Panc1 (cell line): ENCODE data around the gene CCDC85C. TPM values are rescaled to one million over a fixed set of nuclear protein-coding genes. Genes with fewer than 3 reads are reported as not detected.

Experiments used
- ATAC-seq: fragments of 200-7000 bp; cut with Tn5 transposase; 2 replicates; pipeline ENCODE4 v1.9.1; 2020; ENCODE audit warnings: mild to moderate bottlenecking, moderate library complexity
- BruUV-seq: library from RNA; stranded (reverse); fragments of 400-500 nt; replicated peaks from 2 replicates; lab custom pipeline; 2021; lab: Mats Ljungman, UMichigan
- CTCF ChIA-PET: fragments of 300-600 bp; sonication (Branson Sonifier 250); formaldehyde crosslinking; loops from one replicate; lab custom pipeline; 2022; ENCODE audit warnings: antibody characterized with exemption; lab: Charles Lee
- POLR2A ChIA-PET: fragments of 300-600 bp; sonication (Branson Sonifier 250); formaldehyde crosslinking; loops from one replicate; lab custom pipeline; 2022; ENCODE audit warnings: antibody characterized with exemption; lab: Charles Lee
- DNase-seq: peaks from one replicate; pipeline ENCODE4 v3.0.0-alpha.2; 2010; ENCODE audit warnings: low read depth, low spot score
- H3K27ac ChIP-seq: 2 replicates; pipeline ENCODE4 v1.5.1; 2011; ENCODE audit warnings: mild to moderate bottlenecking, low read length, inconsistent platforms
- H3K27me3 ChIP-seq: fragments of 200-500 bp; sonication (Bioruptor generic); 2 replicates; pipeline ENCODE4 v1.6.0; 2014; ENCODE audit warnings: low read length, inconsistent platforms; ENCODE audit not compliant: control insufficient read depth, insufficient read depth
- H3K36me3 ChIP-seq: fragments of 200-500 bp; sonication (Bioruptor generic); 2 replicates; pipeline ENCODE4 v1.5.1; 2014; ENCODE audit warnings: inconsistent platforms, mild to moderate bottlenecking, low read length, moderate library complexity; ENCODE audit not compliant: control insufficient read depth, insufficient read depth
- H3K4me1 ChIP-seq: 2 replicates; pipeline ENCODE4 v1.5.1; 2011; ENCODE audit warnings: inconsistent platforms, mild to moderate bottlenecking, low read length, moderate library complexity; ENCODE audit not compliant: control insufficient read depth, insufficient read depth
- H3K4me3 ChIP-seq, 2 experiments: 2 replicates each; pipeline ENCODE4 v1.5.1; 2011 to 2012; ENCODE audit warnings: low read depth in 2 of 2, low read length in 2 of 2, mild to moderate bottlenecking in 2 of 2, inconsistent platforms in 1 of 2, moderate library complexity in 1 of 2
- H3K9me3 ChIP-seq: fragments of 200-500 bp; sonication (Bioruptor generic); 2 replicates; pipeline ENCODE4 v1.5.1; 2014; ENCODE audit warnings: low read depth, mild to moderate bottlenecking, inconsistent platforms, low read length, moderate library complexity; ENCODE audit not compliant: control insufficient read depth, insufficient read depth
- CTCF ChIP-seq: fragments of 450-650 bp; IDR thresholded peaks from 2 replicates; pipeline ENCODE4 v1.5.1; 2017; ENCODE audit warnings: mild to moderate bottlenecking
- POLR2AphosphoS5 ChIP-seq: IDR thresholded peaks from 2 replicates; pipeline ENCODE4 v1.6.1; 2012; ENCODE audit warnings: mild to moderate bottlenecking, low read depth, low read length, moderate library complexity
- REST ChIP-seq, 2 experiments: IDR thresholded peaks; 2 replicates each; pipeline ENCODE4 v1.6.1; 2011 to 2012; ENCODE audit warnings: low read depth in 2 of 2, control low read depth in 1 of 2, low read length in 1 of 2, mild to moderate bottlenecking in 1 of 2, moderate library complexity in 1 of 2; ENCODE audit not compliant: insufficient read depth in 1 of 2
- SIN3A ChIP-seq: IDR thresholded peaks from 2 replicates; pipeline ENCODE4 v1.6.1; 2012; ENCODE audit warnings: low read depth, mild to moderate bottlenecking, low read length, moderate library complexity, borderline replicate concordance; ENCODE audit not compliant: insufficient read depth
- TCF7L2 ChIP-seq: IDR thresholded peaks from 2 replicates; pipeline ENCODE4 v1.6.1; 2011; ENCODE audit warnings: mild to moderate bottlenecking, low read depth, low read length, inconsistent platforms
- in situ Hi-C: cut with HindIII; loops from 2 replicates; pipeline ENCODE4 v1.10.0; 2016; ENCODE audit warnings: low sequenced_read_pairs, low pct_unique_long_range_greater_than_20kb
- intact Hi-C: fragments of 100-400 bp; cut with micrococcal nuclease; formaldehyde crosslinking; loops from one replicate; pipeline ENCODE4 v1.10.0; 2022; ENCODE audit not compliant: unreplicated experiment
- total RNA-seq: library from RNA; stranded (reverse); gene quantifications from one replicate; pipeline ENCODE4 v1.2.1, GENCODE V29; 2021; ENCODE audit not compliant: unreplicated experiment

The CCDC85C gene
- total RNA-seq, 1 experiment from 2014 or later: 96.6 TPM

- ChIA-PET CTCF (interaction anchor here (1.1 kb wide), 1 partner anchor 11 kb away, joined by 5 read pairs; no protein-coding TSS in a partner anchor), POLR2A (no interaction called here)
- H3K4me3 ChIP-seq: no peak overlapping the region
- no peaks in the 10 kb centered on the region for H3K36me3 ChIP-seq
- intact Hi-C loops: no loop called here
- no TSS peak for BruUV-seq
- in situ Hi-C loops: no loop called here
- no peaks in the 10 kb centered on the region for H3K9me3 ChIP-seq
- TF ChIP-seq POLR2AphosphoS5 (no peak), SIN3A (no peak), TCF7L2 (no peak), REST (IDR thresholded peaks at IDR 0.05; ENCODE audit: insufficient read depth in 1 of 2, low read depth in 2 of 2, low read length in 1 of 2) (no peak), CTCF (no peak)
- no peaks in the 10 kb centered on the region for H3K27me3 ChIP-seq
- DNase-seq (no peak), ATAC-seq (no peak)
- H3K4me1 ChIP-seq: peaks cover 6% of the 10 kb centered on the region
- H3K27ac ChIP-seq: no peak overlapping the region
Measured at GRCh38 chr14:99512571-99513182, 91.3 kb downstream of the CCDC85C start.

- in situ Hi-C loops: no loop called here
- TF ChIP-seq SIN3A (no peak), TCF7L2 (no peak), CTCF (no peak), POLR2AphosphoS5 (no peak), REST (IDR thresholded peaks at IDR 0.05; ENCODE audit: insufficient read depth in 1 of 2, low read depth in 2 of 2, low read length in 1 of 2) (no peak)
- Histone ChIP-seq H3K36me3 (no peaks in the 10 kb centered on the region; the same call in 1 of the 2 replicates), H3K27me3 (no peaks in the 10 kb centered on the region), H3K4me1 (peaks cover 5% of the 10 kb centered on the region), H3K9me3 (no peaks in the 10 kb centered on the region), H3K4me3 (no peak overlapping the region), H3K27ac (no peak overlapping the region)
- BruUV-seq: no TSS peak
- ChIA-PET CTCF (interaction anchor here (1.1 kb wide), 1 partner anchor 11 kb away, joined by 5 read pairs; no protein-coding TSS in a partner anchor), POLR2A (no interaction called here)
- intact Hi-C loops: no loop called here
- ATAC-seq (no peak), DNase-seq (no peak)
Measured at GRCh38 chr14:99512110-99512449, 91.9 kb downstream of the CCDC85C start.
